A673 (cell line): ENCODE data around the gene MFSD6L.

Source experiments
- EZH2 ChIP-seq: fragments of 200-600 bp; sonication (generic); IDR thresholded peaks from 2 replicates; pipeline ENCODE4 v1.6.1; 2017; ENCODE audit warnings: borderline replicate concordance, low read depth, mild to moderate bottlenecking, mixed read lengths, antibody characterized with exemption, low read length; ENCODE audit not compliant: poor library complexity, severe bottlenecking
- TF ChIP-seq, protein P1 (sequence below): fragments of 300-800, 200-600 bp; sonication (generic); conservative IDR thresholded peaks from 2 replicates; pipeline ENCODE4 v1.5.1; 2017; ENCODE audit warnings: low read depth, mild to moderate bottlenecking, antibody characterized with exemption, low read length, moderate library complexity, mixed read lengths

DNA sequence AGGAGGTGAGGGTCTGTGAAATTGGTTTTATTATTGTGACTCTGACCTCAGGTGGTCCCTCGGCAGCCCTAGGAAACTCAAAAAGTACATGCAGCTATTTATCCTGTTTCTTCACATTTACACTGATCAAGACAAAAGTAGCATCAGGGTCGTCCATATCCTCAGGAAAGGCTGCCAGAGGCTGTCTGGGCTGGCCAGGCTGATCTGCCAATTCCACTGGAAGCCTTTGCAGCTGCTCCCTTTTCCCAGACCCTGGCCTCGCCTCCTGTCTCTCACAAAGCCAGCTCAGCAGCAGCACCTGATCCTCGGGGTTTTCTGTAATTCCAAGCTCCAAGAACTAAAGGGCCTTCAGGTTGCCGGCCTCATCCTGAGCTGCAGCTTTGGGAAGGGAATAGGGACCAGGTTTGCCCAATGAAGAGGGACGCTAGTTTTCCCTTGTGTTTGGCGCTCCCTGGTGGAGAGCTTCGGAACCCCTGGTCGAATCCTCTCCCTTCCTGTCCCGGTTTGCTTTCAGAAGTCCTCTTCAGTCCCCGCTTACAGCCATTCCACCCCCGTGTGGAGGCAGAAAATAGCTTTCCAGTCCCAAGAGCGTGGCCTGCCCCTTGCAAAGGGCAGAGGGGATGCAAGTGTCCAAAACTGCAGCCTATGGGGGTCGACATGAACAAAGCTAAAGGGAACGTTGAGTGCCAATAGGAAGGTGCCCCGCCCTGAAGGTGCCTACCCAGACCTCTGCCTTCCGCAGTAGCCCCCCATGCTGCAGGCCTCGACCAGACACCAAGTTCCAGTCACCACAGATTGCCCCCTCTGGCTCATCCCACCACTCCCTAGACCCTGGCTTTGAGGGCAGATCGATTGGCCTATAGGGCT, 13.4 kb downstream of the MFSD6L start:
- TF ChIP-seq, protein P1, sequence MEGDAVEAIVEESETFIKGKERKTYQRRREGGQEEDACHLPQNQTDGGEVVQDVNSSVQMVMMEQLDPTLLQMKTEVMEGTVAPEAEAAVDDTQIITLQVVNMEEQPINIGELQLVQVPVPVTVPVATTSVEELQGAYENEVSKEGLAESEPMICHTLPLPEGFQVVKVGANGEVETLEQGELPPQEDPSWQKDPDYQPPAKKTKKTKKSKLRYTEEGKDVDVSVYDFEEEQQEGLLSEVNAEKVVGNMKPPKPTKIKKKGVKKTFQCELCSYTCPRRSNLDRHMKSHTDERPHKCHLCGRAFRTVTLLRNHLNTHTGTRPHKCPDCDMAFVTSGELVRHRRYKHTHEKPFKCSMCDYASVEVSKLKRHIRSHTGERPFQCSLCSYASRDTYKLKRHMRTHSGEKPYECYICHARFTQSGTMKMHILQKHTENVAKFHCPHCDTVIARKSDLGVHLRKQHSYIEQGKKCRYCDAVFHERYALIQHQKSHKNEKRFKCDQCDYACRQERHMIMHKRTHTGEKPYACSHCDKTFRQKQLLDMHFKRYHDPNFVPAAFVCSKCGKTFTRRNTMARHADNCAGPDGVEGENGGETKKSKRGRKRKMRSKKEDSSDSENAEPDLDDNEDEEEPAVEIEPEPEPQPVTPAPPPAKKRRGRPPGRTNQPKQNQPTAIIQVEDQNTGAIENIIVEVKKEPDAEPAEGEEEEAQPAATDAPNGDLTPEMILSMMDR: peak; percentile 91
- TF ChIP-seq EZH2: no peak
